ENCODE measurements around the gene MEI4. TPM values are rescaled to one million over a fixed set of nuclear protein-coding genes. Genes with fewer than 3 reads are reported as not detected.

The MEI4 gene
- under 1 TPM in 2 of 4 donors, not detected in 2; 0.01 to 0.09 TPM for polyA plus RNA-seq
- long read RNA-seq, donor 1, full-length matches to known transcripts = 1 of 1 reads
- long read RNA-seq, donor 1, partial matches to known transcripts = 0 of 1 reads
- long read RNA-seq, donor 1, other reads (novel, unspliced or antisense) = 0 of 1 reads
- long read RNA-seq, donor 2 = 0 reads
- long read RNA-seq, donor 3 = 0 reads
- long read RNA-seq, donor 4 = 0 reads
- long read RNA-seq, donor 5 = 0 reads
- long read RNA-seq, donor 6 = 0 reads
- long read RNA-seq, donor 7 = 0 reads
- long read RNA-seq, donor 8 = 0 reads
- long read RNA-seq, donor 9 = 0 reads
- long read RNA-seq, donor 10 = 0 reads

GRCh38 chr6:77652739-77653138 is at the start of gene MEI4:
TSS of gene MEI4 (plus strand) at chr6:77653039. CDS start at chr6:77690672, 37,633 bp downstream.
- no peak within 1 kb of the TSS for H3K4me3 ChIP-seq (ENCODE audit: low read depth in 1 of 3, low read length in 3 of 3)
- no peak for DNase-seq
- no peaks in the 10 kb centered on the region for H3K36me3 ChIP-seq (ENCODE audit: control insufficient read depth in 3 of 3, insufficient read depth in 2 of 3, low read depth in 1 of 3, low read length in 3 of 3)
- no peak within 1 kb of the TSS for H3K27ac ChIP-seq (ENCODE audit: low read depth in 1 of 3, low read length in 2 of 3)
- WGBS, 3 donors = 60 to 70% (median 64%) methylated on average over 2 of the region's 2 CpGs
- H3K4me1 ChIP-seq (ENCODE audit: control insufficient read depth in 3 of 3, insufficient read depth in 2 of 3, low read depth in 1 of 3, low read length in 2 of 3) = no peaks in the 10 kb centered on the region
- peaks cover 0 to 6% of the 10 kb centered on the region in 2 donors for H3K9me3 ChIP-seq (ENCODE audit: control insufficient read depth in 2 of 2, insufficient read depth in 1 of 2, low read depth in 1 of 2, low read length in 1 of 2)
- no peak for FAIRE-seq
- peaks cover 0 to 3% (median 0%) of the 10 kb centered on the region in 3 donors for H3K27me3 ChIP-seq (ENCODE audit: control insufficient read depth in 3 of 3, insufficient read depth in 3 of 3, low read length in 3 of 3)

- H3K27me3 ChIP-seq (ENCODE audit: control insufficient read depth in 3 of 3, insufficient read depth in 3 of 3, low read length in 3 of 3) = no peaks in the 10 kb centered on the region
- no peaks in the 10 kb centered on the region for H3K4me1 ChIP-seq (ENCODE audit: control insufficient read depth in 3 of 3, insufficient read depth in 2 of 3, low read depth in 1 of 3, low read length in 2 of 3)
- no peak overlapping the region for H3K4me3 ChIP-seq (ENCODE audit: low read depth in 1 of 3, low read length in 3 of 3)
- H3K36me3 ChIP-seq (ENCODE audit: control insufficient read depth in 3 of 3, insufficient read depth in 2 of 3, low read depth in 1 of 3, low read length in 3 of 3) = no peaks in the 10 kb centered on the region
- H3K27ac ChIP-seq (ENCODE audit: low read depth in 1 of 3, low read length in 2 of 3) = no peak overlapping the region
- WGBS, 3 donors = 38 to 46% (median 39%) methylated on average over 4 of the region's 4 CpGs
- no peaks in the 10 kb centered on the region for H3K9me3 ChIP-seq (ENCODE audit: control insufficient read depth in 2 of 2, insufficient read depth in 1 of 2, low read depth in 1 of 2, low read length in 1 of 2)
- FAIRE-seq (no peak), DNase-seq (no peak)
These were observed 48.4 kb upstream of the MEI4 start for GRCh38 chr6:77604476-77604875.

DNA sequence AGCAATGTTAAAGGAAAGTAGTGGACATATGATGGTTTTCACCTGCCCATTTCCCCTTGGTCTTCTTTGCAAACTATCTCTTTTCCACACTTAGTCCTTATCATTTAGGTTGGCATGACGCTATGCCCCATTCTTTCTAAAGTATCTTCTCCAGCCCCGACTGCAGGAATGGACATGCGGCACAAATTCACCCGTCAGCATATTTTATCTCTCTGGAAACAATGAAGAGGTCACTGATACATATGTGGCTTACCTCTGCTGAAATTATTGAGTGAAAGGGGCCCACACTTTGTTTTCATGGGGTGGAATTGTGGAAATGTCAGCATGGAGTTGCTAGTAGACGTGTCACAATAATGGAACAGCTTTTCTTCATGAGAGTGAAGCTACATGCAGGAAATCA is 45.8 kb upstream of the MEI4 start:
- Histone ChIP-seq H3K36me3 (ENCODE audit: control insufficient read depth in 3 of 3, insufficient read depth in 2 of 3, low read depth in 1 of 3, low read length in 3 of 3) (no peaks in the 10 kb centered on the region), H3K27ac (ENCODE audit: low read depth in 1 of 3, low read length in 2 of 3) (no peak overlapping the region), H3K9me3 (ENCODE audit: control insufficient read depth in 2 of 2, insufficient read depth in 1 of 2, low read depth in 1 of 2, low read length in 1 of 2) (no peaks in the 10 kb centered on the region), H3K4me3 (ENCODE audit: low read depth in 1 of 3, low read length in 3 of 3) (no peak overlapping the region), H3K27me3 (ENCODE audit: control insufficient read depth in 3 of 3, insufficient read depth in 3 of 3, low read length in 3 of 3) (no peaks in the 10 kb centered on the region), H3K4me1 (ENCODE audit: control insufficient read depth in 3 of 3, insufficient read depth in 2 of 3, low read depth in 1 of 3, low read length in 2 of 3) (no peaks in the 10 kb centered on the region)
- no peak for FAIRE-seq
- no peak for DNase-seq
- WGBS, 3 donors = 84 to 88% (median 88%) methylated on average over 5 of the region's 5 CpGs

DNA sequence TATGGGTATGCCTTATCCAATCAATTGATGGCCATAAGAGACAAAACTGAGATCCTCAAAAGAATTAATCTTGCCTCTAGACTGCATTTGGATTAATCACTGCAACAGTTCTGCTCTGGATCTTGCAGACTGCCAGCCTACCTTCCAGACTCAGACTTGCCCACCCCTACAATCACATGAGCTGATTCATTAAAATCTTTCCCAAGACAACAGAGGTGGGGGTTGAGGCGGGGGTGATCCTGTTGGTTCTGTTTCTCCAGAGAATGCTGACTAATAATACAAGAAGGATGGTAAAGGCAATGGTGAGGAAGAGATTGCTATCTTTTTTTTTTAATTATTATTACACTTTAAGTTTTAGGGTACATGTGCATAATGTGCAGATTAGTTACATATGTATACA is 43.7 kb upstream of the MEI4 start:
- WGBS, 3 donors = 78 to 88% (median 87%) methylated on average over 1 of the region's 1 CpG
- Histone ChIP-seq H3K4me1 (ENCODE audit: control insufficient read depth in 3 of 3, insufficient read depth in 2 of 3, low read depth in 1 of 3, low read length in 2 of 3) (no peaks in the 10 kb centered on the region), H3K27ac (ENCODE audit: low read depth in 1 of 3, low read length in 2 of 3) (no peak overlapping the region), H3K36me3 (ENCODE audit: control insufficient read depth in 3 of 3, insufficient read depth in 2 of 3, low read depth in 1 of 3, low read length in 3 of 3) (no peaks in the 10 kb centered on the region), H3K4me3 (ENCODE audit: low read depth in 1 of 3, low read length in 3 of 3) (no peak overlapping the region), H3K27me3 (ENCODE audit: control insufficient read depth in 3 of 3, insufficient read depth in 3 of 3, low read length in 3 of 3) (no peaks in the 10 kb centered on the region), H3K9me3 (ENCODE audit: control insufficient read depth in 2 of 2, insufficient read depth in 1 of 2, low read depth in 1 of 2, low read length in 1 of 2) (no peaks in the 10 kb centered on the region)
- FAIRE-seq = no peak
- no peak for DNase-seq

- DNase-seq (no peak), FAIRE-seq (no peak)
- WGBS, 3 donors = 49 to 66% (median 57%) methylated on average over 2 of the region's 2 CpGs
- no peaks in the 10 kb centered on the region for H3K36me3 ChIP-seq (ENCODE audit: control insufficient read depth in 3 of 3, insufficient read depth in 2 of 3, low read depth in 1 of 3, low read length in 3 of 3)
- H3K9me3 ChIP-seq (ENCODE audit: control insufficient read depth in 2 of 2, insufficient read depth in 1 of 2, low read depth in 1 of 2, low read length in 1 of 2) = peaks cover 0 to 13% of the 10 kb centered on the region in 2 donors
- no peaks in the 10 kb centered on the region for H3K27me3 ChIP-seq (ENCODE audit: control insufficient read depth in 3 of 3, insufficient read depth in 3 of 3, low read length in 3 of 3)
- no peak overlapping the region for H3K27ac ChIP-seq (ENCODE audit: low read depth in 1 of 3, low read length in 2 of 3)
- H3K4me1 ChIP-seq (ENCODE audit: control insufficient read depth in 3 of 3, insufficient read depth in 2 of 3, low read depth in 1 of 3, low read length in 2 of 3) = no peaks in the 10 kb centered on the region
- H3K4me3 ChIP-seq (ENCODE audit: low read depth in 1 of 3, low read length in 3 of 3) = no peak overlapping the region
These were observed 33.7 kb upstream of the MEI4 start for GRCh38 chr6:77619114-77619513.

DNA sequence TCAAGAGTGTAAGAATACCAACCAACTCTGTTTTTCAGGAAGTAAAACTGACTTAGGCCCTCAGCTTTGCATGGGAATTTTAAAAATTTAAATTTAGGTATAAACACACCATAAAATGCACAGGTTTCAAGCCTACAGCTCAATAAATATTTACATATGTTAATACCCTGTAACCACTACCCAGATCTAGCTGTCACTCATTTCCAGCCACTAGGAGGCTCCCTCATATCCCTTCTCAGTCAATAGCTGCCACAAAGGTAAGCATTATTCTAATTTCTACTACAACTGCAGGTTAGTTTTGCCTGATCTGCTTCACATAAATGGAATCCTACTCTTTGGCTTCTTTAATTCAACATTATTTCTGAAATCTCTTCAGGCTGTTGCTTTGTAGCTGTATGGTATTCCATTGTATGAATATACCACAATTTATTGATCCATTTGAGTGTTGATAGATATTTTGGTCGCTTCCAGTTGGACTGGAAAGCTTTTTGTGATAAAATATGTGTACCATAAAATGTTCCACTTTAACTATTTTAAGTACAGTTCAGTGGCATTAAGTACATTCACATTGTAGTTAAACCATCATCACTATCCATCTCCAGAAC is 32.5 kb upstream of the MEI4 start:
- peaks cover 0 to 13% of the 10 kb centered on the region in 2 donors for H3K9me3 ChIP-seq (ENCODE audit: control insufficient read depth in 2 of 2, insufficient read depth in 1 of 2, low read depth in 1 of 2, low read length in 1 of 2)
- H3K27me3 ChIP-seq (ENCODE audit: control insufficient read depth in 3 of 3, insufficient read depth in 3 of 3, low read length in 3 of 3) = no peaks in the 10 kb centered on the region
- FAIRE-seq = no peak
- peak; percentile 18 to 36 for DNase-seq
- H3K27ac ChIP-seq (ENCODE audit: low read depth in 1 of 3, low read length in 2 of 3) = no peak overlapping the region
- H3K36me3 ChIP-seq (ENCODE audit: control insufficient read depth in 3 of 3, insufficient read depth in 2 of 3, low read depth in 1 of 3, low read length in 3 of 3) = no peaks in the 10 kb centered on the region
- 57 to 71% (median 69%) methylated on average over 1 of the region's 1 CpG for WGBS, 3 donors
- no peak overlapping the region for H3K4me3 ChIP-seq (ENCODE audit: low read depth in 1 of 3, low read length in 3 of 3)
- no peaks in the 10 kb centered on the region for H3K4me1 ChIP-seq (ENCODE audit: control insufficient read depth in 3 of 3, insufficient read depth in 2 of 3, low read depth in 1 of 3, low read length in 2 of 3)

- FAIRE-seq = no peak
These were observed 28.3 kb upstream of the MEI4 start for GRCh38 chr6:77624515-77624914.

GRCh38 chr6:77626426-77626825 is 26.4 kb upstream of the MEI4 start:
- H3K36me3 ChIP-seq (ENCODE audit: control insufficient read depth in 3 of 3, insufficient read depth in 2 of 3, low read depth in 1 of 3, low read length in 3 of 3) = no peaks in the 10 kb centered on the region
- no peak for DNase-seq
- no peak overlapping the region for H3K27ac ChIP-seq (ENCODE audit: low read depth in 1 of 3, low read length in 2 of 3)
- H3K9me3 ChIP-seq (ENCODE audit: control insufficient read depth in 2 of 2, insufficient read depth in 1 of 2, low read depth in 1 of 2, low read length in 1 of 2) = no peaks in the 10 kb centered on the region
- no peaks in the 10 kb centered on the region for H3K27me3 ChIP-seq (ENCODE audit: control insufficient read depth in 3 of 3, insufficient read depth in 3 of 3, low read length in 3 of 3)
- FAIRE-seq = no peak
- WGBS, 3 donors = 75 to 93% (median 90%) methylated on average over 1 of the region's 1 CpG
- H3K4me3 ChIP-seq (ENCODE audit: low read depth in 1 of 3, low read length in 3 of 3) = no peak overlapping the region
- H3K4me1 ChIP-seq (ENCODE audit: control insufficient read depth in 3 of 3, insufficient read depth in 2 of 3, low read depth in 1 of 3, low read length in 2 of 3) = no peaks in the 10 kb centered on the region

More at GRCh38 chr6:77624515-77624914, 28.3 kb upstream of the MEI4 start:
- no peaks in the 10 kb centered on the region for H3K4me1 ChIP-seq (ENCODE audit: control insufficient read depth in 3 of 3, insufficient read depth in 2 of 3, low read depth in 1 of 3, low read length in 2 of 3)
- no peaks in the 10 kb centered on the region for H3K9me3 ChIP-seq (ENCODE audit: control insufficient read depth in 2 of 2, insufficient read depth in 1 of 2, low read depth in 1 of 2, low read length in 1 of 2)
- no peaks in the 10 kb centered on the region for H3K36me3 ChIP-seq (ENCODE audit: control insufficient read depth in 3 of 3, insufficient read depth in 2 of 3, low read depth in 1 of 3, low read length in 3 of 3)
- H3K27ac ChIP-seq (ENCODE audit: low read depth in 1 of 3, low read length in 2 of 3) = no peak overlapping the region
- H3K4me3 ChIP-seq (ENCODE audit: low read depth in 1 of 3, low read length in 3 of 3) = no peak overlapping the region
- no peak for DNase-seq
- no peaks in the 10 kb centered on the region for H3K27me3 ChIP-seq (ENCODE audit: control insufficient read depth in 3 of 3, insufficient read depth in 3 of 3, low read length in 3 of 3)
- WGBS, 3 donors = 61 to 67% (median 66%) methylated on average over 5 of the region's 5 CpGs
